Stimulated activated naive CD8-positive, alpha-beta T cell treated with anti-CD3 and anti-CD28 coated beads, Interleukin-15, Interleukin-2, amounts not matched to agents 100 U/mL and 50 U/mL, for 24 hours (primary cell): ENCODE data around the gene ZNF280B.

Experiments
- ATAC-seq: fragments of 150-1000 bp; cut with Tn5 transposase; one replicate; pipeline ENCODE4 v1.10.0; 2021
- DNase-seq: peaks from one replicate; pipeline ENCODE4 v3.0.0; 2021

The ZNF280B gene

GRCh38 chr22:22508274-22509176, at the start of gene ZNF280B:
Gene ZNF280B, minus strand, starts transcription at chr22:22508742. Its CDS starts 19,344 bp downstream, at chr22:22489398.
- peak; percentile 96 for ATAC-seq
- peak; percentile 89 for DNase-seq

- no peak for DNase-seq
- ATAC-seq, result no peak
Observed at GRCh38 chr22:22556995-22557925, 48.7 kb upstream of the ZNF280B start.

- no peak for ATAC-seq
- no peak for DNase-seq
Observed at GRCh38 chr22:22556578-22556977, 48.0 kb upstream of the ZNF280B start.

- no peak for ATAC-seq
- DNase-seq, result no peak
Observed at GRCh38 chr22:22555596-22555995, 47.1 kb upstream of the ZNF280B start.

- DNase-seq (no peak), ATAC-seq (no peak)
Observed at GRCh38 chr22:22554587-22555284, 46.2 kb upstream of the ZNF280B start.

- DNase-seq (no peak), ATAC-seq (no peak)
Observed at GRCh38 chr22:22553735-22554586, 45.4 kb upstream of the ZNF280B start.

- ATAC-seq, result no peak
Observed at GRCh38 chr22:22553141-22553540, 44.6 kb upstream of the ZNF280B start.

GRCh38 chr22:22552630-22553029, 44.1 kb upstream of the ZNF280B start:
- ATAC-seq (no peak), DNase-seq (no peak)

More at GRCh38 chr22:22553141-22553540, 44.6 kb upstream of the ZNF280B start:
- no peak for DNase-seq

GRCh38 chr22:22550789-22551434, 42.4 kb upstream of the ZNF280B start:
- DNase-seq (no peak), ATAC-seq (no peak)

GRCh38 chr22:22548910-22549309, 40.4 kb upstream of the ZNF280B start:
- DNase-seq (no peak), ATAC-seq (no peak)

GRCh38 chr22:22548317-22548716, 39.8 kb upstream of the ZNF280B start:
- ATAC-seq (no peak), DNase-seq (no peak)

GRCh38 chr22:22547692-22548300, 39.3 kb upstream of the ZNF280B start:
- DNase-seq, result no peak
- ATAC-seq, result no peak

- ATAC-seq (no peak), DNase-seq (no peak)
Observed at GRCh38 chr22:22547226-22547625, 38.7 kb upstream of the ZNF280B start.

GRCh38 chr22:22546490-22546889, 37.9 kb upstream of the ZNF280B start:
- ATAC-seq, result no peak
- no peak for DNase-seq

- ATAC-seq (no peak), DNase-seq (no peak)
Observed at GRCh38 chr22:22545084-22545483, 36.5 kb upstream of the ZNF280B start.

- DNase-seq, result no peak
- ATAC-seq, result no peak
Observed at GRCh38 chr22:22538226-22538989, 29.9 kb upstream of the ZNF280B start.

- no peak for DNase-seq
- no peak for ATAC-seq
Observed at GRCh38 chr22:22536916-22537315, 28.4 kb upstream of the ZNF280B start.

- DNase-seq (no peak), ATAC-seq (no peak)
Observed at GRCh38 chr22:22536515-22536914, 28.0 kb upstream of the ZNF280B start.

GRCh38 chr22:22535662-22536061, 27.1 kb upstream of the ZNF280B start:
- no peak for DNase-seq
- ATAC-seq, result no peak
